ENCODE results near the gene HERPUD1.

DNA sequence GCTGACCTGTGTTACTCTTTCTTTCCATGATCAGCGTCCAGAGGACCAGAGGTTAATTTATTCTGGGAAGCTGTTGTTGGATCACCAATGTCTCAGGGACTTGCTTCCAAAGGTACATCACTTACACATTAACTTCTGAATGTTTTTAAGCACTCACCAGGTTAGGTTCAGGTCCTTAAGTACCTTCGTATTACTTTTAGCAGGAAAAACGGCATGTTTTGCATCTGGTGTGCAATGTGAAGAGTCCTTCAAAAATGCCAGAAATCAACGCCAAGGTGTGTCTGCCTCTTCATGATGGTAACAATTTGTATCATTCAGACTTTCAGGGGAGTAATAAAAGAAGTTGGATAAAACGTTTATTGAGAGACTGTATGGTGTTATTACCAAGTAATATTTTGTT, 3.3 kb downstream of the HERPUD1 start:
- TF ChIP-seq CTCF (IDR thresholded peaks at IDR 0.05; ENCODE audit: low read depth, low read length, missing input control) (no peak), SP1 (IDR thresholded peaks at IDR 0.05) (peak; percentile 29), FOXA2 (IDR thresholded peaks at IDR 0.05) (no peak)
